K562 (cell line): ENCODE results near the gene ZYG11A. TPM values are rescaled to one million over a fixed set of nuclear protein-coding genes. Genes with fewer than 3 reads are reported as not detected.
A peak's percentile ranks its signal among the peaks of the same experiment; 100 is the strongest.

Source experiments
- BRF1 ChIP-seq: IDR thresholded peaks from 3 replicates; pipeline ENCODE4 v1.6.1; 2011; ENCODE audit warnings: borderline replicate concordance, mild to moderate bottlenecking; ENCODE audit not compliant: insufficient read length; ENCODE audit errors: extremely low read depth
- CBX3 ChIP-seq, 2 experiments: IDR thresholded peaks; 1 replicate in 1 of 2; 2 replicates in 1 of 2; pipeline ENCODE4 v1.6.1; 2012; ENCODE audit warnings: inconsistent platforms in 2 of 2, low read length in 2 of 2, borderline replicate concordance in 1 of 2, control low read depth in 1 of 2
- CXXC5 ChIP-seq: fragments of 250-450 bp; sonication (Bioruptor Pico); IDR thresholded peaks from 2 replicates; pipeline ENCODE4 v1.8.0; 2022; ENCODE audit warnings: inconsistent platforms, mild to moderate bottlenecking, moderate library complexity
- FOXO4 ChIP-seq: fragments of 450-650 bp; formaldehyde crosslinking; IDR thresholded peaks from 2 replicates; pipeline ENCODE4 v1.4.0; 2020; ENCODE audit warnings: mild to moderate bottlenecking, moderate library complexity
- GTF2E2 ChIP-seq: fragments of 200-800 bp; sonication (Bioruptor generic); IDR thresholded peaks from 2 replicates; pipeline ENCODE4 v1.6.1; 2016; ENCODE audit warnings: missing genetic modification characterization, missing compliant biosample characterization
- KDM5B ChIP-seq: fragments of 200-600 bp; sonication (generic); IDR thresholded peaks from 2 replicates; pipeline ENCODE4 v1.6.1; 2012; ENCODE audit warnings: low read depth, mild to moderate bottlenecking, moderate library complexity, low read length, control low read depth, inconsistent platforms; ENCODE audit not compliant: insufficient replicate concordance
- MAFF ChIP-seq: IDR thresholded peaks from 2 replicates; pipeline ENCODE4 v1.6.1; 2012; ENCODE audit warnings: low read length, improper control_type of control experiment
- MCM5 ChIP-seq: fragments of 450-650 bp; IDR thresholded peaks from 2 replicates; pipeline ENCODE4 v1.6.1; 2016; ENCODE audit warnings: low read depth
- MEF2A ChIP-seq: IDR thresholded peaks from 2 replicates; pipeline ENCODE4 v1.6.1; 2011; ENCODE audit warnings: low read depth, mild to moderate bottlenecking, low read length, moderate library complexity; ENCODE audit not compliant: control insufficient read depth
- NCOA1 ChIP-seq: fragments of 450-650 bp; IDR thresholded peaks from 2 replicates; pipeline ENCODE4 v1.6.1; 2016; ENCODE audit warnings: low read depth
- NFIC ChIP-seq: fragments of 450-650 bp; IDR thresholded peaks from 2 replicates; pipeline ENCODE4 v1.6.1; 2017; ENCODE audit warnings: mild to moderate bottlenecking, inconsistent platforms
- NRF1 ChIP-seq, 2 experiments: fragments of 450-650 bp; IDR thresholded peaks in 1 of 2; conservative IDR thresholded peaks in 1 of 2; 2 replicates each; pipeline ENCODE4 v1.6.1; 2014; ENCODE audit warnings: mild to moderate bottlenecking in 2 of 2
- RAD21 ChIP-seq, 2 experiments: fragments of 250-450 bp in 1 of 2; fragments of 450-650 bp in 1 of 2; sonication (Bioruptor Pico) in 1 of 2; formaldehyde crosslinking in 1 of 2; IDR thresholded peaks in 1 of 2; conservative IDR thresholded peaks in 1 of 2; 2 replicates each; pipeline versions ENCODE4 v1.4.0 to v1.8.0; 2020 to 2022; ENCODE audit warnings: mild to moderate bottlenecking in 2 of 2, moderate library complexity in 1 of 2
- STAT6 ChIP-seq: sonication (generic); formaldehyde crosslinking; IDR thresholded peaks from 2 replicates; pipeline ENCODE4 v1.8.1; 2023; ENCODE audit warnings: mild to moderate bottlenecking, missing genetic modification reagents
- TAF1 ChIP-seq: IDR thresholded peaks from 2 replicates; pipeline ENCODE4 v1.6.1; 2011; ENCODE audit warnings: mild to moderate bottlenecking, low read length, moderate library complexity; ENCODE audit not compliant: insufficient read depth, control insufficient read depth, severe bottlenecking; ENCODE audit errors: extremely low read depth
- TBP ChIP-seq: optimal IDR thresholded peaks from 2 replicates; pipeline ENCODE3; 2011; ENCODE audit warnings: low read depth, low read length, improper control_type of control experiment
- polyA plus RNA-seq, 8 experiments: library from polyadenylated mRNA; depleted of rRNA in 4 of 8; stranded (reverse) in 5 of 8; unstranded in 3 of 8; fragments of >200 nt; fragmentation: Nextera tagmentation in 2 of 8; fragmentation: Illumina TruSeq in 1 of 8; extraction: Ambion mirVana in 2 of 8; extraction: Trizol in 1 of 8; gene quantifications; 2 replicates each; pipeline versions ENCODE4 v1.2.1 to v1.2.3, GENCODE V29; 2011 to 2014; ENCODE audit warnings: inconsistent platforms in 1 of 8, missing spikeins in 1 of 8
- total RNA-seq, 7 experiments: library from RNA; depleted of rRNA in 6 of 7; stranded (reverse); fragments of >200 nt in 6 of 7; fragmentation: Illumina TruSeq in 2 of 7; extraction: Trizol in 2 of 7; gene quantifications; 2 replicates each; pipeline versions ENCODE4 v1.2.1 to v1.2.3, GENCODE V29; 2011 to 2021; ENCODE audit warnings: low replicate concordance in 1 of 7
- TF ChIP-seq, protein P1 (sequence below): fragments of 250-450 bp; sonication (Bioruptor Pico); IDR thresholded peaks from 2 replicates; pipeline ENCODE4 v1.4.0; 2020
- TF ChIP-seq, protein P2 (sequence below): sonication (generic); formaldehyde crosslinking; IDR thresholded peaks from 2 replicates; pipeline ENCODE4 v1.8.1; 2023; ENCODE audit warnings: mild to moderate bottlenecking, missing genetic modification reagents, moderate library complexity

The ZYG11A gene
- total and polyA plus RNA-seq, 9 of the 15 experiments (the other 6 are each of a cell fraction or from before 2014, with no cell fraction given), result 4.5 to 21.9 (median 14.0) TPM

DNA sequence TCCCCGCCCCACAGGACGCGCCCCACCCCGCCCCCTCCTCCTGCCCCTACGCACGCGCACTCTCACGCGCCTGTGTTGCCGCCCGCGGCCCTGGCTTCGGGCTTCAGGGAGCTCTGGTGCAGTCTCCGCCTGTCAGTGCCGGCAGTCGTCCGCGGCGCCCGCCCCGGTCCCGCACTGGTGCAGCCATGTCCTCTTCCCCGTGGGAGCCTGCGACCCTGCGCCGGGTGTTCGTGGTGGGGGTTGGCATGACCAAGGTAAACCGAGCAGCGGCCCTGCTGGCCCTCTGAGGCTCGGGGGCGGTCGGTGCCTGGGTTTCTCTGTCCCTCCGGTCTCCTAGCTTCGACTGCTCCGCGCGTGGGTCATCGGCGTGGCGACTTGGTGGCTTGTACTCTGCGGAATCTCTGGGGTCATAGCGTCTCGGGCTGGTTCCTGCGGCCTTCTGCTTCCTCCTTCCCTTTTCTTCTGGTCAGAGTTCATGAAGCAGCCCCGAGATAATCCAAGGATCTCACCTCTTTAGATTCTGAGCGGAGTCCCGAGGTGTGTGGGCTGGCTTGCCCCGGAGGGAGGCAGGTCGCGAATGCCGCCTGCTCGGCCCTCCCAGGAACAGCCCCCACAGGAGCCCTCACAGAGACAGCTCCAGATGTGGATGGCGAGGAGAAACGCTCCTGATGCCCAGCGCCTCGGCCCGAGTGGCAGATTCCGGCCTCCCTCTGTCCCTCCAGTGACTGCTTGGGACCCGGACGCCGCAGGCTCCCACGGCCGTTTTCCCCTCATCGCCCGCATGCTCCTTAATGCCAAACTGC is 84.9 kb downstream of the ZYG11A start, which contains the start of gene SCP2 (continued):
- TF ChIP-seq TBP, result peak; percentile 59
- TF ChIP-seq RAD21 (CRISPR knock-in tag; conservative IDR thresholded peaks at IDR 0.05 in 1 of 2, IDR thresholded peaks at IDR 0.05 in 1 of 2), result no peak
- TF ChIP-seq NCOA1, result no peak
- no peak for TF ChIP-seq FOXO4 (CRISPR knock-in tag)
- TF ChIP-seq, protein P1, sequence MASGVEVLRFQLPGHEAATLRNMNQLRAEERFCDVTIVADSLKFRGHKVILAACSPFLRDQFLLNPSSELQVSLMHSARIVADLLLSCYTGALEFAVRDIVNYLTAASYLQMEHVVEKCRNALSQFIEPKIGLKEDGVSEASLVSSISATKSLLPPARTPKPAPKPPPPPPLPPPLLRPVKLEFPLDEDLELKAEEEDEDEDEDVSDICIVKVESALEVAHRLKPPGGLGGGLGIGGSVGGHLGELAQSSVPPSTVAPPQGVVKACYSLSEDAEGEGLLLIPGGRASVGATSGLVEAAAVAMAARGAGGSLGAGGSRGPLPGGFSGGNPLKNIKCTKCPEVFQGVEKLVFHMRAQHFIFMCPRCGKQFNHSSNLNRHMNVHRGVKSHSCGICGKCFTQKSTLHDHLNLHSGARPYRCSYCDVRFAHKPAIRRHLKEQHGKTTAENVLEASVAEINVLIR (CRISPR knock-in tag), result no peak
- TF ChIP-seq MEF2A, result no peak
- TF ChIP-seq MCM5, result no peak
- TF ChIP-seq, protein P2, sequence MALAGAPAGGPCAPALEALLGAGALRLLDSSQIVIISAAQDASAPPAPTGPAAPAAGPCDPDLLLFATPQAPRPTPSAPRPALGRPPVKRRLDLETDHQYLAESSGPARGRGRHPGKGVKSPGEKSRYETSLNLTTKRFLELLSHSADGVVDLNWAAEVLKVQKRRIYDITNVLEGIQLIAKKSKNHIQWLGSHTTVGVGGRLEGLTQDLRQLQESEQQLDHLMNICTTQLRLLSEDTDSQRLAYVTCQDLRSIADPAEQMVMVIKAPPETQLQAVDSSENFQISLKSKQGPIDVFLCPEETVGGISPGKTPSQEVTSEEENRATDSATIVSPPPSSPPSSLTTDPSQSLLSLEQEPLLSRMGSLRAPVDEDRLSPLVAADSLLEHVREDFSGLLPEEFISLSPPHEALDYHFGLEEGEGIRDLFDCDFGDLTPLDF (CRISPR knock-in tag), result no peak
- TF ChIP-seq TAF1, result peak; percentile 38
- peak; percentile 74 for TF ChIP-seq KDM5B
- no peak for TF ChIP-seq MAFF
- TF ChIP-seq NFIC, result 0 out of 2 replicates have a peak, but pooled peaks have one; percentile 8
- TF ChIP-seq NRF1 (conservative IDR thresholded peaks at IDR 0.05 in 1 of 2, IDR thresholded peaks at IDR 0.05 in 1 of 2), result peak; percentile 78 to 84
- no peak for TF ChIP-seq GTF2E2
- no peak for TF ChIP-seq BRF1
- no peak for TF ChIP-seq STAT6
- TF ChIP-seq CBX3 (IDR thresholded peaks at IDR 0.05; ENCODE audit: borderline replicate concordance in 1 of 2, low read length in 2 of 2), result no peak
- TF ChIP-seq CXXC5 (CRISPR knock-in tag), result peak; percentile 35
